ENCODE results near the gene TPD52L1.

The TPD52L1 gene

DNA sequence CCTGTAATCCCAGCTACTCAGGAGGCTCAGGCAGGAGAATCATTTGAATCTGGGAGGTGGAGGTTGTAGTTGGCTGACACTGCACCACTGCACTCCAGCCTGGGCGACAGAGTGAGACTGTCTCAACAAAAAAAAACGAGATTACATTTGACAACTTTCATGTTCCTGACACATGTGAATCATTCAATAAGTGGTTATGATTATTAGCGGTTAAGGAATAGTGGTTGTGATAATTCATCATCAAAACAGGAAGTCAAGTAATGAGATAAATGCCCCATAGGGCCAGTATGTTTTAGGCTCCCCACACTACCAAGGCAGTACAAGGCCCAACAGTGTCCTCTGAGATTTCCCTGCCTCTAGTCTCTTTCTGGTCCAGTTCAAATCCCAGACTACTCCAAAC, 145.7 kb downstream of the TPD52L1 start:
- no peak for ATAC-seq
- H3K27ac Mint-ChIP-seq: no peak overlapping the region
- peaks cover 62% of the 10 kb centered on the region for H3K4me1 Mint-ChIP-seq
- H3K4me3 Mint-ChIP-seq: no peak overlapping the region
- H3K36me3 Mint-ChIP-seq: peaks cover 49% of the 10 kb centered on the region
- H3K27me3 Mint-ChIP-seq: peaks cover 2% of the 10 kb centered on the region
- peaks cover 3% of the 10 kb centered on the region for H3K9me3 Mint-ChIP-seq

DNA sequence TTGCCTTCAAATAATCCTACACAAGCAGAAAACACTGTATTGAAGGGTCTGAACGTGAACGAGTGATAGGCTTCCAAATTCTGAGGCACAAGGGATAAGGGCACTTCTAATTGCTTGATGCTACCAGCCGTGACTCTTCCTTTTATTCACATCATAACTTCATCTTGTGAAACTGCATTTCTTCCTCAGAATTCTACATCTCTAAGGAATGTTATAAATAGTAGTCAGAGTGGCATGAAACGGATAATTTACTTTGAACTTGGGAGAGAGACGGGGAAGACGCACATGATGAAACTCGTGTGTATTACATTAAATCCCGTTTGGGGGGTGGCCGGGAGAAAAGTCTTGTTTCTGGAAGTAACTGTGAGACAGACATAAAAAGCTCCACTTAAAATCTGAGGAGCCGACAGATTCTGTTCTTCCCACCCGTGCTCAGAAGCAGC, 147.4 kb downstream of the TPD52L1 start:
- peak overlapping the region; percentile 88 for H3K27ac Mint-ChIP-seq
- peaks cover 18% of the 10 kb centered on the region for H3K27me3 Mint-ChIP-seq
- peak overlapping the region; percentile 92 for H3K4me3 Mint-ChIP-seq
- H3K36me3 Mint-ChIP-seq: peaks cover 34% of the 10 kb centered on the region
- H3K4me1 Mint-ChIP-seq: peaks cover 51% of the 10 kb centered on the region
- no peak for ATAC-seq
- peaks cover 5% of the 10 kb centered on the region for H3K9me3 Mint-ChIP-seq

DNA sequence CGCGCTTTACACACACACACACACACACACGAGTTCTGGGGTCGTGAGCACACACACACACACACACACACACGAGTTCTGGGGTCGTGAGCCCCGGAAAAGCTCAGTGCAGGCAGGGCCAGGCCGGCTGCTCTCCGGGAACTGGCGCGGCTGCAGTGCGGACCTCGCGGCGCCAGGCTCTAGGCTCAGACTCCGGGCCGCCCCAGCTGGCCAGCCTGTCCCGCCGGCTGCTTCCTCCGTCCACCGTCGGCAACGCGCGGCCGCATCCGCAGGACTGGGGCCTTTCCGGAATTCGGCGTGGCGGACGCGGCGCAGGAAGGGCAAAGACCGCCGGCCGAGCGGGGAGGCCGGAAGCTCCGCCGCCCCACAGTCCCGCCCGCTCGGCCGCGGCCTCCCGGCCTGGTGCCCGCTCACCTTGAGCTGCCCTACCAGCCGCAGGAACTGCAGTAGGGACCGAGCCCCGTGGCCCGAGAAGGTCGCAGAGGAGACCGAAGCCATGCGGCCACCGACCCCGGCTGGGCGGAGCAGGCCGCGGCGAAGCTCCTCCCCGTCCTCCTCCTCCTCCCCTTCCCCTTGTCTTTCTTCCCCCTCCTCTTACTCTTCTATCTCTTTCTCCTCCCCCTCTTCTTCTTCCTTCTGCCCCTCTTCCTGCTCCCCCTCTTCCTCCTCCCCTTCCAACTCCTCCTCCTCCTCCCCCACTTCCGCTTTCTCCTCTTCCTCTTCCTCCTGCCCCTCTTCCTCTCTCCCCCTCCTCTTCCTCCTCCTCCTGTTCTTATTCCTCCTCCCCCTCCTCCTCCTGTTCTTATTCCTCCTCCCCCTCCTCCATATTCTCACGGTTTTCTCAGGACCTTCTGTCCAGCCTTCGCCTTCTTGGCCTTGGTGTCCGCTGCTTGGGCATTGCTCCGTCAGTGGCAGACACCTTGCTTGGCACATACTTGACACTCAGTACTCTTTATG, 148.1 kb downstream of the TPD52L1 start, which contains the start of gene HDDC2:
HDDC2 (minus strand) TSS at position 533 of the 957 bp plus-strand sequence; CDS start at position 498, 35 bp downstream.
- Mint-ChIP-seq H3K9me3 (peaks cover 5% of the 10 kb centered on the region), H3K4me1 (peaks cover 50% of the 10 kb centered on the region), H3K4me3 (peak within 1 kb of the TSS; percentile 92), H3K36me3 (peaks cover 32% of the 10 kb centered on the region), H3K27ac (peak within 1 kb of the TSS; percentile 88), H3K27me3 (peaks cover 25% of the 10 kb centered on the region)
- peak; percentile 87 for ATAC-seq

DNA sequence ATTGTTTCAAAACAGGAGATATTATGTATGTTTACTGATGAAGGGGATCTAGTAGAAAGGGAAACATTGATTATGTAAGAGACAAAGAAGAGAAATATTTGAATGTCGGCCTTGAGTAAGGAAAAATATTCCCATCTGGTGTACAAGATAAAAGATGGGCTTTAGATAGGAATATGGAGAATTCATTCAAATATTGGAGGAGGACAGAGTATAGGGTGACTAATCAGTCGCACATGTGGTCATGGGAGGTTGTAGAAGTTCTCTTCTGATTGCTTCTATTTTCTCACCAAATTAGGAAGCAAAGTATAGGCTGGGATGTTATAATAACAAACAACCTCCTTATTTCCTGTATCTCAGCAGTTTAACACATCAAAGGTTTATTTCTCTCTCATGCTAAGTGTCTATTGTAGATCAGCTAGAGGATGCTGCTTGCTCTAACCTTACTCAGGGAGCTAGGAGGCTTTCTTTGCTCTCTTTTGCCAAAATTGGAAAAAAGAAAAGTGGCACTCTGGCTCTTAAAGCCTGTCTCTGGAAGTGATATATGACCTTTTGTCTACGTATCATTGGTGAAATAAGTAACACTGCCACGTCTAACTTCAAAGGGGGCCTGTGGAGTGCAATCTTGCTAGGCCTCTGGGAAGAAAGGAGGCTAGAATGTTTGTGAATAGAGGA, 149.4 kb downstream of the TPD52L1 start:
- H3K9me3 Mint-ChIP-seq: peaks cover 5% of the 10 kb centered on the region
- H3K36me3 Mint-ChIP-seq: peaks cover 21% of the 10 kb centered on the region
- no peak for ATAC-seq
- peak overlapping the region; percentile 2 for H3K4me3 Mint-ChIP-seq
- H3K27me3 Mint-ChIP-seq: peaks cover 28% of the 10 kb centered on the region
- H3K4me1 Mint-ChIP-seq: peaks cover 39% of the 10 kb centered on the region
- peak overlapping the region; percentile 88 for H3K27ac Mint-ChIP-seq

DNA sequence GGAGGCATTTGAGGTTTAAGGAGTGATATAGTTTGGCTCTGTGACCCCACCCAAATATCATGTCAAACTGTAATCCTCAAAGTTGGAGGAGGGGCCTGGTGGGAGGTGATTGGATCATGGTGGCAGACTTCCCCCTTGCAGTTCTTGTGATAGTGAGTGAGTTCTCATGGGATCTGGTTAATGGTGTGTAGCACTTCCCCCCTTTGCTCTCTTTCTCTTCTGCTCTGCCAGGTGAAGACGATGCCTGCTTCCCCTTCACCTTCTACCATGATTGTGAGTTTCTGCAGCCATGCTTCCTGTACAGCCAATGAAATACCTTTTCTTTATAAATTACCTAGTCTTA, 149.9 kb downstream of the TPD52L1 start:
- H3K4me1 Mint-ChIP-seq: peaks cover 35% of the 10 kb centered on the region
- no peak for ATAC-seq
- peak overlapping the region; percentile 10 for H3K4me3 Mint-ChIP-seq
- peaks cover 28% of the 10 kb centered on the region for H3K27me3 Mint-ChIP-seq
- peaks cover 17% of the 10 kb centered on the region for H3K36me3 Mint-ChIP-seq
- H3K9me3 Mint-ChIP-seq: peaks cover 5% of the 10 kb centered on the region
- no peak overlapping the region for H3K27ac Mint-ChIP-seq

DNA sequence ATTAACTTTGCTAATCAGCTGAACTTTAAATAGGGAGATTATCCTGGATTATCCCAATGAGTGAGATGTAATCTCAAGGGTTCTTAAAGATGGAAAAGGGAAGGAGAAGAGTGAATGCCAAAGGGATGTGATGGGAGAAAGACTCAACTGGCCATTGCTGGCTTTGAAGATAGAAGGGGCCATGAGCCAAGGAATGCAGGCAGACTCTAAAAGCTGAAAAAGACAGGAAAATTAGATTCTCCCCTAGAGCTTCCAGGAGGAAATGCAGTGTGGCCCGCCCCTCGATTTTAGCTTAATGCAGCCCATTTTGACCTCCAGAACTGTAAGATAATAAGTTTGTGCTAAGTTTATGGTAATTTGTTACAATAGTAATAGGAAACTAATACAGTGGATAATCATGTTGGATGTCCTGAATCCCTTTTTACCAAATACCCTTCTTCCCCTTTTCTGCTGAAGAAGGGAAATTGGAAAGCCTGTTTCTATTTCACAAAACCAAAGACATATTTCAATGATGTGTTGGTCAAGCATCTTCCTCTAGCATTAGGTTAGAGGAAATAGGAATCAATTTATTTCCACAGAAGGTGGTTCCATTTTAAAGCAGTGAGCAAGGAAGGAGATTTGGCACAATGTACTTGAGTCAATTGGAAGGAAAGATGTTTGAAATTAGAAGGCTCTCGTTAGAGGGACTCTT, 151.5 kb downstream of the TPD52L1 start:
- peaks cover under 1% of the 10 kb centered on the region for H3K36me3 Mint-ChIP-seq
- H3K9me3 Mint-ChIP-seq: peaks cover 5% of the 10 kb centered on the region
- ATAC-seq: no peak
- H3K27ac Mint-ChIP-seq: no peak overlapping the region
- peaks cover 25% of the 10 kb centered on the region for H3K4me1 Mint-ChIP-seq
- H3K4me3 Mint-ChIP-seq: no peak overlapping the region
- H3K27me3 Mint-ChIP-seq: peaks cover 28% of the 10 kb centered on the region

DNA sequence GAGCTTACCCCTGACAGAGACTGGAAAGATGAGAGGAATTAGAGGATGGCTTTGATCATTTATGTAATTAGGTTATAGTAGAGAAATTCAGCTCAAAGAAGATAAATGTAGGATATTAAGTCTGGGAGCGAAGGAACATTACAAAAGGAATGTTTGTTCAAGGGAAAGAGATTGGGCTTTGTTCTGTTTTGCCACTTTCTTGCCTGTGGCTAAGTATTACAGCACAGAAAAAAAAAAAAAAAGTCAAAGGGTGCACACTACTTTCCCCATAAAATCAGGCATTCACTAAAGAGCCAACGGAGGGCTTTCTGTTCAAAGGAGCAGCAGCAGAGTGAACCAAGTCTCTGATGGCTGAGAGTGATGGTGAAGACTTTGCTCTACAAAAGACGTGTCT, 153.2 kb downstream of the TPD52L1 start:
- peaks cover 28% of the 10 kb centered on the region for H3K27me3 Mint-ChIP-seq
- H3K27ac Mint-ChIP-seq: no peak overlapping the region
- H3K9me3 Mint-ChIP-seq: peaks cover 5% of the 10 kb centered on the region
- H3K36me3 Mint-ChIP-seq: no peaks in the 10 kb centered on the region
- no peak overlapping the region for H3K4me3 Mint-ChIP-seq
- H3K4me1 Mint-ChIP-seq: peaks cover 14% of the 10 kb centered on the region
- ATAC-seq: no peak

DNA sequence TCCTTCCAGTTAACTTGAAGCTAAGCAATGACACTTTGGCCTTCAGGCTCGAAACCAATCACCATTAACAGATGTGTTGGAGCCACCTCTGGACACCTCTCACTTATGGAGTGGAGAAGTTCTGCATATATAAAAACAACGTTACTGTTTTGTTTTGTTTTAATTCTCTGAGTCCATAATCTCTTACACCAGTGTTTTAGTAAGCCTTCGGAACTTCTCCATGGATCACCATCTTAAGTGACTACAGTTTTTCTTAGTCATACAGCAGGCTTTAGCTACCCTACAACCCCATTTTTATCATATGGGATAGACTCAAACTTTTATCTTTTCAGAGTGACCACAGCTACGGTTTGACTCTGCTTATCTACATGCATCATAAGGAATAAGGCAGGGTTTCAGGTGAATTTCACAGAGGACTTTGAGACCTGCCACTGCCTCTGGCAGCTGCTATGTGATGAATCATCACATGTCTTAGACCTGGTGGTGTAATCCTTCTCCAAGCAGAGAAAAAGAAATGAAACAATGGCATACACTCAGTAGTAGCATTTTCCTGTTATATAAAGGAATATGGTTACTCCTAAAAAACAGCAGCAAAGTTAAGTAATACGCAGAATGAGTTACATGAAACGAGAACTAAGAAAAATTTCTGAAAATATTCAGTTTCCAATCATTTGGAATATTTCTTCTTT, 153.7 kb downstream of the TPD52L1 start:
- H3K36me3 Mint-ChIP-seq: no peaks in the 10 kb centered on the region
- H3K4me3 Mint-ChIP-seq: no peak overlapping the region
- peaks cover 4% of the 10 kb centered on the region for H3K9me3 Mint-ChIP-seq
- peaks cover 28% of the 10 kb centered on the region for H3K27me3 Mint-ChIP-seq
- H3K4me1 Mint-ChIP-seq: peaks cover 11% of the 10 kb centered on the region
- no peak for ATAC-seq
- no peak overlapping the region for H3K27ac Mint-ChIP-seq

DNA sequence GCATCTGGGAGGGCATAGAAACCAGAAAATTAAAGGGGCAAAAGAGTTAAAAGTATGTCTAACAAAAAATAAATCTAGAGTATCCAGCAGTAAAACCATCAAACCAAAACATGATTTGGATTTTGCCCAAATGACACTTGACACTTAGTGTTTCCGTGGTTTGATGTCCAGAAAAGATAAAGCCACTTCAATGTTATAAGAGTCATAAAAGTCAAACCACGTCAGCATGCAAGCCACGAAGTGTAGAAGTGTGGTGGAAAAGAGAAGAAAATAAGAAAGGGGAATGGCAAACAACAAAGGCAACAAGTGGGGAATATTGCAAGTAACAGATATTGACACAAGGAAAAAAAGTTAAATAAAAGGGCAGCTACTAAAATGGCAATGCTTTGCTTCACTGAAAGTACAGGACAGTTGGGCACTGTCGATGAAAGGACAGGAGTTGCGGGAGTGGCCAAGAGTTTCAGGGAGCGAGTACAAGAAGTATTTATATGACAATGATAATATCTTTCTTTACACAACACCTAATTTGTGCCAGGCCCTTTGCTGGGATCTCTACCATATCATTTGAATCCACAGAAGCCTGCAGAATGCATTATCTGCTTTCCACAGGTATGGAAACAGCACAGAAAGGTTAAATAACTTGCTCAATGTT, 154.5 kb downstream of the TPD52L1 start:
- no peak for ATAC-seq

DNA sequence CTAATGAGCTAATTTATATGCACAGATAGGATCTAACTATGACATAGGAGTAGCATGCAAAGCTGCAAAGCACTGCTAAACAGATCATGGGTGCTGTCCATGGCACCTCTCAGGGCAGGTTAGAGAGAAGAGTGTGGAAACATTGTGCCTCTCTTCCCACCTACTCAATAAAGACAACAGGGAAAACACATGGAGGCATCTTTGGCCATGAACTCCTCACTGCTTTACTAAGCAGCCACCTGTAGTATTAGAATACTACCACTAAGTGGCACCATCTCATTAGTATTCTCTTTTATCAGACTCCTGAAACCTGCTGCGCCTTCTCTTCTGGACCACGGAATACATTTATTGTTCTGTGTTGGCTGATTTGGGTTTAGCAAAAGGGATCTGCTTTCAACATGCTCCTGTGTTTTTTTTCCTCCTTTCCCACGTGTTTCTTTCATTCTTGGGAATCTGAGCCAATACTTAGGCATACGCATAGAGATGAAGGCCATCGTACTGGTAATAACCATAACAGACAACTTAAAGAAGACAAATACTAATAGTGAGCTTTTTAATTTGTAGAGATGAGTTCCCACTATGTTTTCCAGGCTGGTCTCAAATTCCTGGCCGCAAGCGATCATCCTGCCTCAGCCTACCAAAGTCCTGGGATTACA, 157.5 kb downstream of the TPD52L1 start:
- Mint-ChIP-seq H3K4me1 (no peaks in the 10 kb centered on the region), H3K4me3 (no peak overlapping the region), H3K27ac (no peak overlapping the region), H3K36me3 (no peaks in the 10 kb centered on the region), H3K27me3 (peaks cover 9% of the 10 kb centered on the region), H3K9me3 (no peaks in the 10 kb centered on the region)
- ATAC-seq: peak; percentile 78

More for the DNA sequence above, 154.5 kb downstream of the TPD52L1 start:
- H3K9me3 Mint-ChIP-seq: peaks cover 3% of the 10 kb centered on the region
- H3K4me3 Mint-ChIP-seq: no peak overlapping the region
- H3K36me3 Mint-ChIP-seq: no peaks in the 10 kb centered on the region
- peaks cover 6% of the 10 kb centered on the region for H3K4me1 Mint-ChIP-seq
- H3K27me3 Mint-ChIP-seq: peaks cover 28% of the 10 kb centered on the region
- no peak overlapping the region for H3K27ac Mint-ChIP-seq

DNA sequence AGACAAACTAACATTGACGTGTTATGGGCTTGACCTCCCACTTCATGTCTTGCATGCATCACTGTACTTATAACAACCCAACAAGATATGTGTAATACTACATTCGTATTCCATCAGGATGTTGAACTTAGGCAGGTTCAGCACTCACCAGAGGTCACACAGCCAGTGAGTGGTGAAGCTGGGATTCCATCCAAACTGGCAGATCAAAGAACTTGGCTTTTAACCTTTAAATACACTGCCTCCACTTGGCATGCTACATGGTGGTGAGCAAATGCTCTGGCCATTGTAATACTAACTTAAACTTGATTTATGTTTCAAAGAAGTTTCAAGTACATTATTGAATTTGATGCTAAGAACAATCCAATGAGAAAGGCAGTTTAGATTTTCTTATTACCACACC, 158.9 kb downstream of the TPD52L1 start:
- Mint-ChIP-seq H3K4me3 (no peak overlapping the region), H3K27me3 (no peaks in the 10 kb centered on the region), H3K4me1 (no peaks in the 10 kb centered on the region), H3K9me3 (no peaks in the 10 kb centered on the region), H3K27ac (no peak overlapping the region), H3K36me3 (no peaks in the 10 kb centered on the region)
- no peak for ATAC-seq

DNA sequence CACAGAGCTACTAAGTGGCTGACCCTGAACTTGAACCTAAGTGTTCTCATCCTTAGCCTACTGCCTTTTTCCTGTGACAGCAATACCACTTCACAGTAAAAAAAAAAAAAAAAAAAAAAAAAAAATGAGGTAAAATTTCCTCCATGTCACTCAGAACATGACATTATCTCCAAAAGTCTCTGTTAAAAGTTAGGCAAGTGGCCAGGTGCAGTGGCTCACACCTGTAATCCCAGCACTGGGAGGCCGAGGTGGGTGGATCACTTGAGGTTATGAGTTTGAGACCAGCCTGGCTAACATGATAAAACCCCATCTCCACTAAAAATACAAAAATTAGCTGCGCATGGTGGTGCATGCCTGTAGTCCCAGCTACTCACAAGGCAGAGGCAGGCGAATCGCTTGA, 159.4 kb downstream of the TPD52L1 start:
- Mint-ChIP-seq H3K4me3 (no peak overlapping the region), H3K4me1 (no peaks in the 10 kb centered on the region), H3K27ac (no peak overlapping the region), H3K27me3 (no peaks in the 10 kb centered on the region), H3K9me3 (no peaks in the 10 kb centered on the region), H3K36me3 (no peaks in the 10 kb centered on the region)
- no peak for ATAC-seq
